HG03196 (cell line): ENCODE results near the gene LHFPL6.
A peak's percentile ranks its signal among the peaks of the same experiment; 100 is the strongest.

Source experiments
- ATAC-seq: cut with Tn5 transposase; IDR thresholded peaks from one replicate; pipeline ENCODE4 v1.9.1; 2021; ENCODE audit not compliant: unreplicated experiment

Gene LHFPL6

DNA sequence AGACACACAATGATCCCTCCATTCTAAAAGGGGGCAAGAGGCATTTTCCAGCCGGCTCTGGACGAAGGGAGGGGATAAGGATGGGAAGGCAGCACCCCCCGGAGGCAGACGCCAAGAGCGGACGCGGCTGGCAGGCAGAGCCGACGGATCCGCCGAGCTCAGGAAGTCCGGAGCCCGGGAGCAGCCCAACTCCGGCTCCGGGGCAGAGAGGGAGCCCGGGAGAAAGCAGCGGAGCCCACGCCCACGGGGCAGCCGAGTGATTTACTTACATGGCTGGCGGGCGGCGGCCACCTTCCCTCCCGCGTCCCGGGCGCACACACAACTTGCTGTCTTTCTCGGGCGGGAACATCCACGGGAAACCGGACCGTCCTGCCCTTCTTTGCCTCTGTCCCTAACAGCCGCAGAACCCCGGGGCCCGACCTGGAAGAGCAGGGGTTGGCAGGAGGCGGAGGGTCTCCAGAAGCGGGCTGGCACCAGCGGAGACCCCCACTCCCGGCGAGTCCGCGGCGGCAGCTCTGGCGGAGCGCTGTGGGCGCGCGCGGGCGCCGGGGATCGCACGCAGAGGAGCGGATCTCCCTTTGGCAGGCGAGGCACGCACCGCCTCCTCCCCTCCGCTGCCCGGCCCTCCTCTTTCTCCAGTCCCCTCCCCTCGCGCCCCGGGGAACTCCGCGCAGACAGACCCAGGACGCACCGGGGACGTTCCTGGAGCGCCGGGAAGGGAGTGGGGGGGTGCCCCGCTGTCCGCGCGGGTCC lies at the start of gene LHFPL6:
Gene LHFPL6, minus strand, starts transcription at position 580 of the 753 bp plus-strand sequence.
- ATAC-seq, result peak; percentile 84

DNA sequence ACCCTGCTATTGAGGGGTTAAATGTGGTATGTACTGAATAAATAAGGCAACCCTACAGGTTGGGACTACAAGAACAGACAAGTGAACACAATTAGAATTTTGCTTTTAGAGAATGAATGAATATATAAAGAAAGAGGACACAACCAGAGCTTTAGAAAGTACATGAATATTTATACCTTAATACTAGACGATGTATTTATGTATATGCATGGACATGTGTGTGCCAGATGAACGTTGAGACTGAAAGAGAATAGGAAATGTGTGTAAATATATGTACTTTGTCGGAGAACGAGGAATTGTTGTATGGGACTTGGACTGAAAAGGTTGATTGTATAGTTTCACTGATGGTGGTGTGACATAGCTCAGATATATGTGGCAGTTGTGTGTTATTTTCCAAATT lies 43.1 kb upstream of the LHFPL6 start:
- ATAC-seq, result no peak

DNA sequence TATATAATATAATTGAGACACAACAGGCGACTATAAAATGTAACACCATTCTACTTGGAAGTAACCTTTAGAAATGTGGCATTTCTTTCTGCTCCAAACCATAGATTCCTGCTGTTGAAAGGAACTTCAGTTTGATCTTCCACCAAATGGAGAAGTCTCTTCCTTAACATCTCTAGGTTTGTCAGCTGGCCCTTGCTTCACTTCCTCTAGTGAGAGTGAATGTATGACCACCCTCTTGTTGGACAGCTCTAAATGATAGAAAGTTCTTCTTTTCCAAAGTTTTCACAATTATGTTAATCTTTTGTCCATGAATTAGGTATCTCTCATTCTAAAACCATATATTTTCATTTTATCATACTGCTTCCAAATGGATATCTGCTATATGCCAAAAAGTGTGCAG lies 38.7 kb upstream of the LHFPL6 start:
- no peak for ATAC-seq

DNA sequence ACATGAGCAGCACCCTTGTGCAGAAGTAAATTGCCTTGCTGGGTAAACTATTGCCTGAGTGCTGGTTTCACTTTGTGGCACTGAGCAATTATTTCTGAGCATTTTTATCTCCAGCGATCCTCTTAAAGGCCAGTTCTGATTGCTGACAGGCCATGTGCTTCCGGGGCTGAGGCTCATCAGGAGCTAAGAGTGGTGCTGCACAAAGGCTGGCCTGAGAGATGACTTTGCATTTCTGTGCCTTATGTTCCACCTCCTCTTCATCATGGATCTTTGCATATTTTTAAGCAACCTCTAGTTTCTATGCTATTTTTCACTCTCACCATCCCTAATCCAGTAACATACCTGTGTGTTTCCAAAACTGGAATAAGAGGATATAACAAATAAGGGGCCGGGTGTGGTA lies 34.9 kb upstream of the LHFPL6 start:
- ATAC-seq, result no peak

DNA sequence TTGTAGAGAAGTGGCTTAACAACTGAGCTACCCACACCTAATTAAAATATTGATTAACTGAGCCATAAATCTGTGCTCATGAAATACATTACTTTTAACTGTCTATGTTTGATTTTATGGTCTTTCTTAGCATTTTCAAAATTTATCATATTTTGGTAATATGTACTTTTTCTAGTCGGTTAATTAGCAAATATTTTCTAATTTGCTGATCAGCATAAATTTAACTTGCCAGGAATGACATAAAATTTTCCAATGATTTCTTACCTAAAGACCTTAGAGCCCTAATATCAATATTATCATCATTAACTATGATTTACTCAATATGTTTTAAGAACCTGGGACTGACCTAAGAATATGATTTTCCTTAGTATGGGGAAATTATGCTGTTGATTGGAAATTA lies 32.6 kb upstream of the LHFPL6 start:
- ATAC-seq, result no peak

DNA sequence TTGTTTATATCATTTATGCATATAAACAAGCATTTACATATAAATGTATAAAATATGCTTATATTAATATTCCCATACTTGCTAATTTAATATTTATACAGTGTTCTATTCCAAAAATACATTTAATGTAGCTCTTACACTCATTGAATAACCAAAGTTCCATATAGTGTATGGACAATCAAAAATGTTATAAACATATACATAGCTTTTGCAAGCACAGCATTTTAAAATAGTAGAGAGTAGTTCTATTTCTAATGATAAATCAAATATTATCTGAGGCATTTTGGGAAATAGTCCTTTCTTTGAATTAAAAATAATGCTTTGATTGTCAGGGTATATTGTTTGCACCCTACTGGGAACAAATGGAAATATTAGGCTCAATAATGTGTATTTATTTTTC lies 30.0 kb upstream of the LHFPL6 start:
- no peak for ATAC-seq

DNA sequence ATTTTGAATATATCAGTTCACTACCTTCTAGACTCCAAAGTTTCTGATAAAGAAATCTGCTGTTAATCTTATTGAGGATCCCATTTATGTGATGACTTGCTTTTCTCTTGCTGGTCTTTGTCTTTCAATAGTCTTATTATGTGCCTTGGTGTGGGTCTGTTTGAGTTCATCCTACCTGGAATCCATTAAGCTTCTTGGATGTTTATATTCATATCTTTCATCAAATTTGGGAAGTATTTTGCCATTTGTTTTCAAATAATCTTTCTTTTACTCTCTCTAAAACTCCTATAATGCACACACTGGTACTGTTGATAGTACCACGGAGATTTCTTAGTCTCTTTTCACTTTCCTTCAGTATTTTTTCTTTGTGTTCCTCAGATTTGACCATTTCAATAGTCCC lies 28.3 kb upstream of the LHFPL6 start:
- no peak for ATAC-seq

DNA sequence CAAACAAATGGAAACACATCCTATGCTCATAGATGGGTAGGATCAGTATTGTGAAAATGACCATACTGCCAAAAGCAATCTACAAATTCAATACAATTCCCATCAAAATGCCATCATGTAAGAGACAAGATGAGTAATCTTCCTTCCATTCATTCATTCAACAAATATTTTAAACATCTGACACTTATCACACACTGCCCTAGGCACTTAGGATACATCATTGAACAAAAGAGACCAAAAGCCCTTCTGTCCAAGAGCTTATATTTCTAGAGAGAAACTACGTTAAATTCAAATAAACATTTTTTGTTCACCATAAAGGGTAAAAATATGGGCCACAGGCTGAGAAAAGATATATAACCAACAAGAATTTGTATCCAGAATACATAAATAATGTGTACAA lies 20.5 kb upstream of the LHFPL6 start:
- no peak for ATAC-seq

DNA sequence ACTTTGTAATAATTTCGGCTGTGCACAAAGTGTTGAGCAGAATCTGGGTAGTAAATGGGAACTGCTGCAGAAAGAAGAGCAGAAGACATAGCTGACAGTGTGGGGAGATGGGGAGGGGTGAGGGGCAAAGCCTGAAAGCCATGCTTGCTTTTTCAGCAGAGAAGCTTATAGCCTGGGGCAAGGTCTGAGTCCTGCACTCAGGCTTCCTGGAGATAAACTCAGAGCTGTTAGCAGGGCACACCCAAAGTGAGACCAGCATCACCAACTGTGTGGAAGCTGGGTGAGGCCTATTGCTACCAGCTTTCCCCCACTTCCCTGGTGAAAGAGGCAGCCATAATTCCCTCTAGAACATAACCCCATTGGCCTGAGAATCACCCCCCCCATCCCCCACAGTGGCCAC lies 15.6 kb upstream of the LHFPL6 start:
- no peak for ATAC-seq

DNA sequence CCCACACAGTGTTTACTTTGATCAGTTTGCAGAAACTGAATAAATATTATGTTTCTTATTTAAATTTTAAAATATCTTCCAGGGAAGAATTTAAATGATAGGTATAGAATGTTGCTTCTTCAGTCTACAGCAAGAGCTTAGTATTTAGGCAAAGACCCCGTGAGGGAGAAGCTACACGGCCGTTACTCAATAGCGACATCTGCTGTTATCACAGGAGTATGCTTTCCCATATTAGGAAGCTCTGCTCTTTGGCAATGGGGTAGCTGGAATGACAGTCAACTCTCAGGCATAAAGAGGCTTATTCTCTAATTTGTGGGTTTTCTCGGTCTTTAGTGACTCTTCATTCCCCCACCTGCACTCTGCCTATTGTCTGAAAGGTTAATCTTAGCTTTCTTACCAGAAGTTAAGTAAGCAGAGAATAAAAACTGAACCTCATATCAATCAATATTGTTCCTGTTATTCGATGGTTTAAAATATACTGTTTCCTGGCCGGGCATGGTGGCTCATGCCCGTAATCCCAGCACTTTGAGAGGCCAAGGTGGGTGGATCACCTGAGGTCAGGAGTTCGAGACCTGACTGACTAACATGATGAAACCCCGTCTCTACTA lies 13.2 kb upstream of the LHFPL6 start:
- ATAC-seq, result no peak

DNA sequence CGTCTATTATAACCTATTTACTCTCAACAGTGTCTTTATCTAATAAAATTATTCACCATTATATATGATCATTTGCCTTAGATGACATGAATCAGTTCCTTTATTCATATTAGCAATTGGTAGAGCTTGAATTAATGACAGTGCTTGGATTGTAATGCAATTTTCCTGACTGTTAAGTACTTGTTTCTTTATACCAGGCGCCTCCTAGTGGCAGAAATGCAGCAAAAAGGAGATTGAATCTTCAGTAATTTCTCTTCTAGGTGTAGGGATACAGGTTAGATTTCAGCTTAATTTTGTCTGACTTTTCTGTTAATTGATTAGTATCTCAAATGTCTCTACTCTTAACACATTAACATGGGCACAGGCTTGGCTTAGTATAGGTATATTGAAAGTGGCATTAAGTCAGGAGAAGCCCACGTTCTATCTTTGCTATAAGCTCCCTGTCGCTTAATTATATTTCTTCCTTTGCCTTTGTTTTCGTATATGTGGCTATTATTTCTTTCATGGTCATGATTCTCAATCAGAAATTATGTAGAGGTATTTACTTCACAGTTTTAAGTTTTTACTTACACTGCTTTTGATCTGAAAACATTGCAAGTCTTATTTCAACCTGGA lies 9.1 kb upstream of the LHFPL6 start:
- no peak for ATAC-seq

DNA sequence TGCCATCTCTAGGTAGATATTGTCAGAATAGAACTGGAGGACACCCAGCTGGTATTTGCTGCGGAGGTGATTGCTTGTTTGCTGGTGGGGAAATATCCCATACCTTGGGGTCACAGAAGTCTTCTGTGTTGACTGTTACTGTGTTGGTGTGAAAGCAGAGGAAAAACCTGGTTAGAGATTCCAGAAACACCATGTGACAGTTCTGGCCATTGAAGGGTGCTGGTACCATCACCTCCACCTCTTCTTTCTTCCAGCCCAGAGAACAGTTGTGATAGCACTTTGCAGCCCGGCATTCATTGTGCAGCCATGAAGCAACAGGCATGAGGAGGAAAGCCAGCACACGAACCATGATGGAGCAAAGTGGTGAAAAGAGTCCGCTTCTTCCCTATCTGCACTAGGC lies 4.9 kb upstream of the LHFPL6 start:
- no peak for ATAC-seq

DNA sequence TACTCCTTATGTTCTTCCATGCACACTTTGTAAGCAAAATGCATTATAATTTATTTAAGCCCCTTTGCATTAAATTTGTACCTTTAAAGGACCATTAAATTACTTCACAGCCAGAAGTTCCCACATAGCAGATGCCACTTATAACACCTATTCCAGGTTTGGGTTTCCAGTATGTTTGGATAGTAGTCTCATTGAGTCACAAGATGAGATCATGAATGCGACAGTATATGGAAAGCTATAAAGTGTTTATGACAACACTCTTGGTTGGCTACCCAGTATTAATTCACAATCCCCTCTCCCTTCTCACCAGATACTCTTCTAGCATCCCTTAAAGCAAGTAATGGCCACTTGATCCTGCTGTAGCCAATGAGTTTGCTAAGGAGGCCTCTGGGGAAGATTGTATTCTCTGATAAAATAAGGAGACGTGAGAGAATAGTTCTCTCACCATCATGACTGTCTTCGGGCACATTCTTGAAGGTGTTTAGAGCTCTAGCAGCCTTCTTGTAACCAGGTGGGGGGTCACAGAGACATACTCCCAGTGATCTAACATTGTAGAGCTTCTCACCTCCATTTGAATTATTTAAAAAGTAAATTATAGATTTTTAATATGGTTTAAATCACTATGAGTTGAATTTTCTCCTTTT lies 2.8 kb upstream of the LHFPL6 start:
- no peak for ATAC-seq

DNA sequence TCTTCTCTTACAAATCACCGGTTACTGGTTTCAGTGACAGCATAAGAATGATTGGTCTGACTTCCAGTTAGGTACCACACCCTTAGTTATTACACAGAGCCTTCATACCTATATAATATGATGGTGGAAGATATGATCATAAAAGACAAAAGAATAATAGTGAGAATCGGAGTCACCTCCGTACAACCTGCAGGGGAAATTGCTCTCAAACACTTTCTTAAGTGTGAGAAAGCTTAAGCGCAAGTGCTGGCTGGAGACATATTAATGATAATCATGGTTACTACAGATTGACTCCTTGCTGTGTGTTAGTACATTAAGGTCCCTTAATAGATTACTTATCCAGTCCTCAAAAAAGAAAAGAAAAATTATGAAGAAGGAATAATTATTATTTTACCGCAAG lies 1.8 kb upstream of the LHFPL6 start:
- ATAC-seq, result no peak

DNA sequence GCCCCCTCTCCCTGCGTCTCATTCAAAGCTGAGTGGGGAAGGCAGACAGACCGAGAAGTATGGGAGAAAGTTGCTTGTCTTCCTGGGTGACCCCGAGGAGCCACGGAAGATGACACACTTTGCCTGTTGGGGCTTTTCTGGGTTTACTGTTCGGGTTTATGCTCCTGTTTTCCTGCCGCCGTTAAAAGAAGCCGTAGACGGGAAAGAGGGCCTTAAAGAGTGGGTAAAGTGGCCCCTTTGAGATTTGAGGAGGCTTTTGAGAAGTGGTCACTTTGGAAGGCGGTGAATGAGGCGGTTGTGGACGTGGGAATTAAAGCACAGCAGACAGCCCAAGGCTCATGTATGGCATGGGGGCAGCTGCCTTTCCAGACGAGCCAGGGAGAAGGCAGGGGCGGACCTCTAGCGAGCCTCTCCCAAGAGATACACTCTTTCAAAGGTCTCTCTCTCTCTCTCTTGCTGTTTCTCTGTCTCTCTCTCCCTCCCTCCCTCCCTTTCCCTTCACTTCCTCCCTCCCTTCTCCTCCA lies 493 bp upstream of the LHFPL6 start:
- peak; percentile 20 for ATAC-seq

DNA sequence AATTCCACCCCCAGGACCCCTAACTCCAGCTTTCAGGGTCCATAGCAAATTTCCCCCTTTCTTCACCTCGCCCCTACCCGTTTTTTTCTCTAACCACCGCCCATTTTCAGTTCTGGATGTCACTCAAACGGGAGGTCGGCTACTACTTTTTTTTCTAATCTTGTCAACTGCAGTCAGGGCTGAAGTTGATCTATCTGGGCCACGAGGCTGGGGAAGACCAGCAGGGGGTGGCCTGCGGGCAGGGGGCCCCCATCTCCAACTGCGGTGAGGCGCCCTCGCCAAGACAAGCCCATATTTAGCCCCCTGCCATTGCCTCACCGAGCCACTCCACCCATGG lies 748 bp downstream of the LHFPL6 start:
- ATAC-seq, result peak; percentile 20

DNA sequence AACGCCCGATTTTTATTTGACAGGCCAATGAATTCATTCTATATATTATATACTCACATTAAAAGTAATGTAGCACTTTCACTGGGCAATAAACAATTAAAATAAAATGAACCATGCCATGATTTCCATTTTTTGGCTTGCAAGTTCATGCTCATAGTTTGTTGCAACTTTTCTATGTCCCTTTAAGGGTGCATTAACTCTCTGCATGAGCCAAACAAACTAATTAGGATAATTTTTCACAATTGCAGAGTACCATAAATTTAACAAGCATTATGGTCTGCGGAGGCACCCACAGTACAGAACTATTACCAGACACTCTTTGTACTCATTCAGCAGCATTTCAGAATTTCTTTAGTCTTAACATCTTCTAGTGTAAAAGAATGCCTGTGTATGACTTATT lies 1.4 kb downstream of the LHFPL6 start:
- no peak for ATAC-seq

DNA sequence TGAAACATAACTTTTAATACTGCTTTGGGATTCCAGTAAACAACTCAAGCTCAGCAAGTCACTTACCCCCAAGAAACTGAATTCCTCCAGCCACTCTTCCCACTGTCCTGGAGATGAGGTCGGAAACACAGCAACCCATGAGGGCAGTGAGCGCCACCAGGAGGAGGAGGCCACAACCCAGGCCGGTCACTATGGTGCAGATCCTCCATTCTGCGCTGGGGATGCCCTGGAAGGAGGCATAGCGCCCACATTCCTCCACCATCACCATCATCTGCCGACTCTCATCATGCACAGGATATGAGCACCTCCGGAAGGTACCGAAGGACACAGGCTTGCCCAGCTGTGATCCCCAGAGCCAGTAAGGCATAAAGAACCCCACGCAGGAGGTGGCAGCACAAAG lies 2.2 kb downstream of the LHFPL6 start:
- no peak for ATAC-seq

DNA sequence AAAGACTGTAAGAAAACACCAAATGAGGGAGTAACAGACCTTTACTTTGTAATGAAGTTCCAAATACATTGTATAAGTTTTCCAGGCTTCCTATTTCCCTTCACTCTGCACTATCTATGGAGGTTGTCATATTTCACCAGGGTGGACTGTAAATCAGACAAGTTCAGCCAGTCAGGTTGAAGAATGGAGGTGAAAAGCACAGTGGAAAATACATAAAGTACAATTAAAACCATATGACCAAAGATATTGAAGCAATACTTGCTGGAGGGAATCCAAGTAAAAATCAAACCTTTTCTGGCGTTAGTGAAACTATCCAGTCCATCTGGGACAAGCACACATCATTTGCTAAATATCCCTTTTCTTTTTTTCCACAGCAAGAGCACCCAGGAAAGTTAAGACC lies 3.2 kb downstream of the LHFPL6 start:
- ATAC-seq, result no peak

DNA sequence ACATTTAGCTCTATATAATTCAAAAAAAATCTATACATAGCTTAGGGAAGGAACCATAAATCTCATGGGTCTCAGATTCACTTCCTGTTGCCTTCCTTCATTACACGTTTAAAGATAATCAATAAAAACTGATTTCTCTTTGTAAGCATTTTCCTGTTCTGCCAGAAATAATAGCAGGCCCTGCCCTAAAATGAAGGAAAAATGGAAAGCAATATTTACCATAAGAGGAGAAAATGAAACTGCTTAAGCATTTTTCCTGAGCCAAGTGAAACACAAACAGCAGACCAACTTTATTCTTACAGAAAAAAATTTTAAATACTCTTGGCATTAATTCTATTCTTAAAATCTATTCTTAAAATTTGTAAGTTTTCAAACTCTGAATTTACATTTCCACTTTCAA lies 4.0 kb downstream of the LHFPL6 start:
- no peak for ATAC-seq

DNA sequence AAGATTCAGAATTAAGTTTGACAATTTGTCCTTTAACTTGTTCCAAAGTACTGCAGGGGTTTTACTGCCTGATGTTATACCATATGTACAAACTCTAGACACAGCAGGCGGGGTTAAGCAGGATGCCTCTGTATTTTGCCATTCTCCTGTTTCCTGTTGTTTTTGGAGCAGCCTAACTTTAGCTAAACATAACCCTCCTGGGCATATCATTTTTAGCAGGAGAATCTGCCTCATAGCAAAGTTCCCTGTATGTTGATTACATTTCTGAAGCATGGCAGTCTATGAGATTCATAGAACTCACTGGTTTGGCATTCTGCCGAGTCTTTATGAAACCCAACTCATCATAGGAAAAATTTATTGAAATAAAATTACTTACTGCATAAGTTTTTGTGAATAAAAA lies 5.2 kb downstream of the LHFPL6 start:
- ATAC-seq, result no peak

DNA sequence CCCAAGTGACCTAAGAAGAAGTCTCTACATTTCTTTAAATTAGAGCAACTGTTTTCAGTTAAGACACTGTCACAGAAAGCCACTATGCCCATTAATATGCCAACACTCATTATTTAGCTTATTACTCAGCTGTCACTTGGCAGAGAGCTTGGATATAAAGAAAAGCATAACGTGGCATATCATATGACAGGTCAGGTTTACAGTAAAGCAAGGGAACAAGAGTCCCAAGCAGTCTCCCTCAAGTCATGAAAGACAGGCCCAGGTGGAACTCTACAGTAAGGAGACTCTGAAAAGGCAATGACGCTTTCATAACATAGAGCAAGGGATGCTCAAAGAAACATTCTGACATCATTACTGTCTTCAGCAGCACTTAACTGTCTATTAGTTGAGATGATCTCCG lies 6.3 kb downstream of the LHFPL6 start:
- ATAC-seq, result no peak
